Activated naive CD8-positive, alpha-beta T cell treated with anti-CD3 and anti-CD28 coated beads, Interleukin-2, amount 10 ng/mL, durations not matched to agents 7 days and 5 days (primary cell): ENCODE measurements around the gene RYR1. TPM values are rescaled to one million over a fixed set of nuclear protein-coding genes. Genes with fewer than 3 reads are reported as not detected.

ENCODE experiments used
- ATAC-seq: fragments of 150-1000 bp; cut with Tn5 transposase; one replicate; pipeline ENCODE4 v1.10.0; 2021; ENCODE audit warnings: low read depth, moderate library complexity
- POLR2A ChIA-PET: fragments of 350-600 bp; sonication (Branson Sonifier 250); formaldehyde crosslinking; loops from one replicate; lab custom pipeline; 2021; ENCODE audit warnings: antibody characterized with exemption; lab: Charles Lee
- DNase-seq: peaks from one replicate; pipeline ENCODE4 v3.0.0; 2021
- H3K27ac Mint-ChIP-seq: one replicate; pipeline ENCODE4 v1.8.0; 2022; ENCODE audit warnings: mild to moderate bottlenecking, mixed read lengths
- H3K27me3 Mint-ChIP-seq: one replicate; pipeline ENCODE4 v1.8.0; 2022; ENCODE audit warnings: mild to moderate bottlenecking, moderate library complexity, mixed read lengths
- H3K36me3 Mint-ChIP-seq: one replicate; pipeline ENCODE4 v1.8.0; 2021; ENCODE audit warnings: mild to moderate bottlenecking, mixed read lengths
- H3K4me1 Mint-ChIP-seq: one replicate; pipeline ENCODE4 v1.8.0; 2021; ENCODE audit warnings: mixed read lengths
- H3K4me3 Mint-ChIP-seq: one replicate; pipeline ENCODE4 v1.8.0; 2022; ENCODE audit warnings: mild to moderate bottlenecking, moderate library complexity, mixed read lengths
- H3K9me3 Mint-ChIP-seq: one replicate; pipeline ENCODE4 v1.8.0; 2021; ENCODE audit warnings: mixed read lengths
- total RNA-seq, 2 experiments: library from RNA; stranded (reverse); gene quantifications; one replicate each; pipeline ENCODE4 v1.2.3, GENCODE V29; 2021

RYR1 gene
- total RNA-seq, 2 experiments from 2014 or later: 2.9 to 3.5 TPM

GRCh38 chr19:38497907-38498306, 64.4 kb downstream of the RYR1 start:
- H3K4me3 Mint-ChIP-seq: no peak overlapping the region
- no peak overlapping the region for H3K27ac Mint-ChIP-seq
- H3K36me3 Mint-ChIP-seq: no peaks in the 10 kb centered on the region
- peaks cover 14% of the 10 kb centered on the region for H3K27me3 Mint-ChIP-seq
- ATAC-seq (no peak), DNase-seq (no peak)
- POLR2A ChIA-PET: no interaction called here
- H3K4me1 Mint-ChIP-seq: peaks cover 3% of the 10 kb centered on the region
- no peaks in the 10 kb centered on the region for H3K9me3 Mint-ChIP-seq

- POLR2A ChIA-PET: no interaction called here
- H3K27me3 Mint-ChIP-seq: peaks cover 9% of the 10 kb centered on the region
- no peak for ATAC-seq
- H3K36me3 Mint-ChIP-seq: no peaks in the 10 kb centered on the region
- H3K27ac Mint-ChIP-seq: no peak overlapping the region
- no peak for DNase-seq
- H3K4me3 Mint-ChIP-seq: no peak overlapping the region
- H3K9me3 Mint-ChIP-seq: no peaks in the 10 kb centered on the region
- no peaks in the 10 kb centered on the region for H3K4me1 Mint-ChIP-seq
Observed at GRCh38 chr19:38499532-38499931, 66.0 kb downstream of the RYR1 start.

GRCh38 chr19:38500450-38500849, 67.0 kb downstream of the RYR1 start:
- no peak for DNase-seq
- H3K36me3 Mint-ChIP-seq: no peaks in the 10 kb centered on the region
- H3K4me3 Mint-ChIP-seq: no peak overlapping the region
- H3K27ac Mint-ChIP-seq: no peak overlapping the region
- no peaks in the 10 kb centered on the region for H3K4me1 Mint-ChIP-seq
- ATAC-seq: no peak
- H3K27me3 Mint-ChIP-seq: peaks cover 8% of the 10 kb centered on the region
- POLR2A ChIA-PET: no interaction called here
- no peaks in the 10 kb centered on the region for H3K9me3 Mint-ChIP-seq

GRCh38 chr19:38502410-38503076, 69.1 kb downstream of the RYR1 start:
- no peaks in the 10 kb centered on the region for H3K9me3 Mint-ChIP-seq
- no peaks in the 10 kb centered on the region for H3K4me1 Mint-ChIP-seq
- H3K4me3 Mint-ChIP-seq: no peak overlapping the region
- ATAC-seq: no peak
- no peaks in the 10 kb centered on the region for H3K36me3 Mint-ChIP-seq
- H3K27ac Mint-ChIP-seq: no peak overlapping the region
- POLR2A ChIA-PET: no interaction called here
- H3K27me3 Mint-ChIP-seq: peaks cover 9% of the 10 kb centered on the region
- no peak for DNase-seq

- DNase-seq: no peak
- no peaks in the 10 kb centered on the region for H3K36me3 Mint-ChIP-seq
- no peak for ATAC-seq
- no peaks in the 10 kb centered on the region for H3K9me3 Mint-ChIP-seq
- POLR2A ChIA-PET: no interaction called here
- H3K27me3 Mint-ChIP-seq: peaks cover 9% of the 10 kb centered on the region
- no peak overlapping the region for H3K4me3 Mint-ChIP-seq
- no peaks in the 10 kb centered on the region for H3K4me1 Mint-ChIP-seq
- H3K27ac Mint-ChIP-seq: no peak overlapping the region
Observed at GRCh38 chr19:38503077-38503410, 69.6 kb downstream of the RYR1 start.

- H3K4me1 Mint-ChIP-seq: no peaks in the 10 kb centered on the region
- POLR2A ChIA-PET: no interaction called here
- no peak overlapping the region for H3K4me3 Mint-ChIP-seq
- no peaks in the 10 kb centered on the region for H3K9me3 Mint-ChIP-seq
- ATAC-seq: no peak
- peaks cover 24% of the 10 kb centered on the region for H3K27me3 Mint-ChIP-seq
- H3K27ac Mint-ChIP-seq: no peak overlapping the region
- no peak for DNase-seq
- no peaks in the 10 kb centered on the region for H3K36me3 Mint-ChIP-seq
Observed at GRCh38 chr19:38505958-38506357, 72.5 kb downstream of the RYR1 start.

GRCh38 chr19:38506375-38506722, 72.9 kb downstream of the RYR1 start:
- POLR2A ChIA-PET: no interaction called here

GRCh38 chr19:38506723-38507550, 73.4 kb downstream of the RYR1 start:
- DNase-seq: peak; percentile 77
- no peaks in the 10 kb centered on the region for H3K36me3 Mint-ChIP-seq
- peaks cover 31% of the 10 kb centered on the region for H3K27me3 Mint-ChIP-seq
- peak; percentile 77 for ATAC-seq
- H3K4me3 Mint-ChIP-seq: no peak overlapping the region
- no peak overlapping the region for H3K27ac Mint-ChIP-seq
- POLR2A ChIA-PET: no interaction called here
- peaks cover 2% of the 10 kb centered on the region for H3K4me1 Mint-ChIP-seq
- H3K9me3 Mint-ChIP-seq: no peaks in the 10 kb centered on the region

More at GRCh38 chr19:38506375-38506722, 72.9 kb downstream of the RYR1 start:
- Mint-ChIP-seq H3K36me3 (no peaks in the 10 kb centered on the region), H3K27ac (no peak overlapping the region), H3K4me1 (peaks cover 2% of the 10 kb centered on the region), H3K9me3 (no peaks in the 10 kb centered on the region), H3K27me3 (peaks cover 28% of the 10 kb centered on the region), H3K4me3 (no peak overlapping the region)
- ATAC-seq (no peak), DNase-seq (no peak)

- Mint-ChIP-seq H3K36me3 (no peaks in the 10 kb centered on the region), H3K27ac (no peak overlapping the region), H3K4me3 (no peak overlapping the region), H3K4me1 (peaks cover 2% of the 10 kb centered on the region), H3K27me3 (peaks cover 33% of the 10 kb centered on the region), H3K9me3 (no peaks in the 10 kb centered on the region)
- no peak for DNase-seq
- POLR2A ChIA-PET: no interaction called here
- no peak for ATAC-seq
Observed at GRCh38 chr19:38507551-38508127, 74.1 kb downstream of the RYR1 start.

GRCh38 chr19:38508507-38508906, 75.0 kb downstream of the RYR1 start:
- H3K27me3 Mint-ChIP-seq: peaks cover 37% of the 10 kb centered on the region
- no peaks in the 10 kb centered on the region for H3K9me3 Mint-ChIP-seq
- H3K4me1 Mint-ChIP-seq: peaks cover 7% of the 10 kb centered on the region
- H3K36me3 Mint-ChIP-seq: no peaks in the 10 kb centered on the region
- ATAC-seq: no peak
- no peak for DNase-seq
- H3K4me3 Mint-ChIP-seq: no peak overlapping the region
- H3K27ac Mint-ChIP-seq: no peak overlapping the region
- POLR2A ChIA-PET: no interaction called here

- POLR2A ChIA-PET: no interaction called here
- Mint-ChIP-seq H3K27me3 (peaks cover 37% of the 10 kb centered on the region), H3K4me3 (no peak overlapping the region), H3K4me1 (peaks cover 12% of the 10 kb centered on the region), H3K9me3 (no peaks in the 10 kb centered on the region), H3K27ac (no peak overlapping the region), H3K36me3 (no peaks in the 10 kb centered on the region)
- DNase-seq: no peak
- ATAC-seq: no peak
Observed at GRCh38 chr19:38509027-38509426, 75.5 kb downstream of the RYR1 start.

GRCh38 chr19:38511074-38511708, 77.7 kb downstream of the RYR1 start:
- H3K27ac Mint-ChIP-seq: no peak overlapping the region
- POLR2A ChIA-PET: no interaction called here

GRCh38 chr19:38512277-38512676, 78.8 kb downstream of the RYR1 start:
- Mint-ChIP-seq H3K4me1 (peaks cover 21% of the 10 kb centered on the region), H3K4me3 (no peak overlapping the region), H3K9me3 (no peaks in the 10 kb centered on the region), H3K27ac (no peak overlapping the region), H3K36me3 (no peaks in the 10 kb centered on the region), H3K27me3 (peaks cover 28% of the 10 kb centered on the region)
- DNase-seq: no peak
- POLR2A ChIA-PET: interaction anchor here (2.1 kb wide), 1 partner anchor 106 kb away, joined by 5 read pairs; the partner anchor contains the start of gene EIF3K
- ATAC-seq: no peak

More at GRCh38 chr19:38511074-38511708, 77.7 kb downstream of the RYR1 start:
- ATAC-seq: no peak
- H3K9me3 Mint-ChIP-seq: no peaks in the 10 kb centered on the region
- peaks cover 28% of the 10 kb centered on the region for H3K27me3 Mint-ChIP-seq
- no peak overlapping the region for H3K4me3 Mint-ChIP-seq
- H3K4me1 Mint-ChIP-seq: peaks cover 21% of the 10 kb centered on the region
- H3K36me3 Mint-ChIP-seq: no peaks in the 10 kb centered on the region
- DNase-seq: no peak
